ENCODE results near the gene TMEM178B.
"Not testable (repeated sequence)": the region's sequence is repeated elsewhere in the genome, so short reads cannot be mapped to it uniquely, and the experiment has no call there.

Gene TMEM178B

GRCh38 chr7:141356161-141356560, 282.3 kb downstream of the TMEM178B start:
- DNase-seq (ENCODE audit: low spot score), result no peak

DNA sequence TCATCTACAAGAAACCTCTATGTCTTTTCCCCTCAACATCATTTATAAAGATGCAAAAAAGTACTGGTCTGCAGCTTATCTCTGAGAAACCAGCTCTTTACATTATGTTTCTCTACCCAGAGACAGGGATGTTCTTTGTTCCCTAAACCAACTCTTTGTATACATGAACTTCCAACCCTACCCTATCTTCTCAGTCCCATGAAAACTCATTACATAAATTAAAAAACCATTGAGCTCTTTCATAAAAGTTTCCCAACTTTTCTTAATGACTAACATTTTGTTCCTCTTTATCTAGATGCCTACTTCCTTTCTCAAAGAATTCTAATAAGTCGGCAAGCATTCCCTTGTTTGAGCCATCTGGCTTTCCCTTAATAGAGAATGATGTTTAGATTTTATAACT, 284.5 kb downstream of the TMEM178B start:
- DNase-seq (ENCODE audit: low spot score), result no peak

- no peak for DNase-seq (ENCODE audit: low spot score)
Measured at GRCh38 chr7:141359262-141359661, 285.4 kb downstream of the TMEM178B start.

- DNase-seq (ENCODE audit: low spot score), result no peak
Measured at GRCh38 chr7:141359740-141360415, 286.0 kb downstream of the TMEM178B start.

GRCh38 chr7:141360416-141360760, 286.5 kb downstream of the TMEM178B start:
- no peak for DNase-seq (ENCODE audit: low spot score)

- DNase-seq (ENCODE audit: low spot score), result no peak
Measured at GRCh38 chr7:141360803-141361202, 286.9 kb downstream of the TMEM178B start.

DNA sequence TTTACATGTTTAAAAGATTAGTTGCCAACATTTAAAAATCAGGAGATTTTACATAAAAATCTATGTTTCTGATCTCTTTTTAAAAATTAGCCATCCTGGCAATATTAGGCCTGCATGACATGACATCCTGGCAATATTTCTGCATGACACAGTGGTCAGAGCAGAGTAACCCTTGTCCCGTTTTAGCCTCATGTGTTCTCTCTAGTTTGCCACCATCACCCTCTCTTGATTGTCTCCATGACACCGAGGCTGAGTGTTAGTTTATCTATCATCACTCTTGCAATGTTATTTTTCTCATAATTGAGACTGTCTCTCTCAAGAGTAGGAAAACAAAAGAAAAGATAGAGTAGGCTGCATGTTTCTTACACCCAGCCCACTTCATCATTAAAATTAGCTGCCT, 287.6 kb downstream of the TMEM178B start:
- DNase-seq (ENCODE audit: low spot score), result no peak

- no peak for DNase-seq (ENCODE audit: low spot score)
Measured at GRCh38 chr7:141361960-141362359, 288.1 kb downstream of the TMEM178B start.

DNA sequence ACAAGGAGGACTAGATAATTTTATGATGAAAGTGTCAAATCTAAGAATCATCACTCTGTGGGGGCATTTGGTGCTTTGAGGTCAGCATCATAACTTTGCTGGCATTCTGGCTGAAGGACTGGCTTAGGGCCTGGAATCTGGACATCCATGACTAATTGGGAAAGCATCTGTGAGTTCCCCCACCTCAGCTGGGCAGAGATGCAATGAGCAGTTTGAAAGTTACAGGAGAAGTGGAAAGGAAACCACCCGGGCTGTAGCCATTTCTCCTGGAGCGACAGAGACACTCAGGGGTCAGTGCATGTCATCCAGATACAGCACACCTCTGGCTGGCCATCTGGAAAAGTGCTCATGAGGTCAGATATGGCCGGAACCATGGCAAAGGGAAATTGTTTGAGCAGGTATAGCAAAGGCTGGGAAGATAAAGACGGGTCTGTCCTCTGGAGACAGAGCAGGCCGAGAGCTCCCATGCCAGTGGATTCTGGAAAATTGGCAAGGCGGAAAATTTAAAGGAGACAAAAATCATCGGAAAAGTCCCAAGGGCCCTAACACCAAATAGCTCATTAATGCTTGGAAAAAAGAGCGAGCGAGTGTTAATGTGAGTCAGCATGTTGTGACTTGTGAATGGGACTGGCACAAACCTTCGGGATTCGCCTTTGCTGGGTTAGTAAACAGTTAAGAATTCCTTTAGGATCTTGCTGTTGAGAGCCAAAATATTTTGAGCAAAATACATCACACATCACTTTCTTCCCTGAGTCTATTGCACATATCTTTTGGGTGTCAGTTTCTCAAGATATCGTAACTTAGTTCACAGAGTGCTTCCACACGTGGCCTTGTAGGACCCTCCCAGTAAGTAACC, 288.9 kb downstream of the TMEM178B start:
- DNase-seq (ENCODE audit: low spot score), result no peak

- no peak for DNase-seq (ENCODE audit: low spot score)
Measured at GRCh38 chr7:141363748-141364147, 289.9 kb downstream of the TMEM178B start.

DNA sequence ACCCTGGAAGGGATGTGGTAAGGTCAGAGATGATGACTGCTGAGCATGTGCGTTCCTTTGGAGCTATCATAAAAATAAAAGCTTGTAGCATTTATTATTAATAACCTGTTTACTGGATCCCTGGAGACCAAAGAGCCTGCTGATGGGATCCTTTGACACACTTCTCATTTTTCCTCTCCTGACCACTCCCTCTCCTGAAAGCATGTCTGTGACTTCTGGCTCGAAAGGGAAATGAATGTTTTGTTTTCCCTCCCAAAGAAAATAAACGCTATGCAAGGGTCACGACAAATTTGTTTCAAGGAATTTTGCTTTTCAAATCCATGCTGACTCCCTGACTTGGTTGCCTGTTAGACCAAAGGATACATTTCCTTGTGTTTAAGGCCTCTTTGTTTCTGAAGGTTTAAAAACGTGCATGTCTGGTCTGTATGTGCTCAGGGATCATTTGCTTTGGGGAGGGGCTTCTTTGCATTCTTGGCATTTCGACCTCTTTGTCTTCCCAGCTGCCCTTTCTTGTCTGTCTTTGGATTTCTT, 292.3 kb downstream of the TMEM178B start:
- no peak for DNase-seq (ENCODE audit: low spot score)

GRCh38 chr7:141369422-141369821, 295.6 kb downstream of the TMEM178B start:
- no peak for DNase-seq (ENCODE audit: low spot score)

DNA sequence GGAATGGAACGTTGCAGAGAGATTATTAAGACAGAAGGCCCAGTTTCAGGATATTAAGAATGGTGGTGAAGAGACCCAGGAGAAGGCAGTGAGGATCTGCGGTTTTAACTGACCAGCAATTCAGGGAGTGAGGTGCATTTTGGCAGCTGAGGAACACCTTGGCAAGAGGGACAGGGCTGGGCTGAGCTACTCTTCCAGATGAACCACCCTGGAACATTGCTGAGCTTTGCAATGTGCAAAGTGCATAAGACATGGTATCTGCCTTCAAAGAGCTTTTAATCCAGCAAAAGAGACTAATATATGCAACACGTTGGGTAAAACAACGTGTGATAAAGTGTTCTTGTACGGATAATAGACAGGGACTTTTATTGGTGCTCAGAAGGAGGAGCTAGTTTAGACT, 296.3 kb downstream of the TMEM178B start:
- no peak for DNase-seq (ENCODE audit: low spot score)

DNA sequence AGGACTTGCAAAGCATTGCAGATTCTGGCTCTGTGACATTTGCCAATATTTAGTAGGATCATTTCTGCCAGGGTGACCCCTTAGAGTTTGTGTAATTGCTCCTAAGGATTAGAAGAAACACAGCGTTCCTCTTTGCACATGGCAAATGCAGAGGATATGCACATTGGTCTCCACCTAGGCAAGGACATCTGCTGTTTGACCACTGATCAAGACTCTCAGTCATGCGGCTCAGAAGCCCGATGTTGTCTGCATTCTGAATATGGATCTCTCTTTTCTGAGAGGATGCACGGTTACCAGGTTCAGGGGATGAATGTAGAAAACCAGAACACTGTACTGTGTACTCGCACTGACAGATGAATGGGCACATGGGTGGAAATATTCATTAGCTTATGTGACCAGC, 296.8 kb downstream of the TMEM178B start:
- DNase-seq (ENCODE audit: low spot score), result no peak

GRCh38 chr7:141374425-141374824, 300.6 kb downstream of the TMEM178B start:
- no peak for DNase-seq (ENCODE audit: low spot score)

GRCh38 chr7:141375442-141375841, 301.6 kb downstream of the TMEM178B start:
- DNase-seq (ENCODE audit: low spot score), result no peak

DNA sequence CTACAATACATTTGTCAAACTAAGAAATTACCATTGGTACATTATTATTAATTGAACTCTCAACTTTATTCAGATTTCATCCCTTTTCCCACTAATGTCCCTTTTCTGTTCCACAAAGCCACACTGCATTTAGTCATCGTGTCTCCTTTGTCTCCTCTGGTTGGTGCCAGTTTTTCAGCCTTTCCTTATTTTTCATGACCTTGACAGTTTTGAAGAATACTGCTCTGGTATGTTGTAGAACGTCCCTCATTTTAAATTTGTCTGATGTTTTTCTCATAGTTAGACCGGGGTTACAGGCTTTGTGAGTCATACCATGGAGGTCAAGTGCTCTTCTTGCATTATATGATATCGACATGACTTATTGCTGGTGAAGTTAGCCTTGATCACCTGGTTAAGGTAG, 304.0 kb downstream of the TMEM178B start:
- DNase-seq (ENCODE audit: low spot score), result no peak

GRCh38 chr7:141378405-141378804, 304.5 kb downstream of the TMEM178B start:
- DNase-seq (ENCODE audit: low spot score), result no peak

GRCh38 chr7:141381794-141382427, 308.0 kb downstream of the TMEM178B start:
- no peak for DNase-seq (ENCODE audit: low spot score)

DNA sequence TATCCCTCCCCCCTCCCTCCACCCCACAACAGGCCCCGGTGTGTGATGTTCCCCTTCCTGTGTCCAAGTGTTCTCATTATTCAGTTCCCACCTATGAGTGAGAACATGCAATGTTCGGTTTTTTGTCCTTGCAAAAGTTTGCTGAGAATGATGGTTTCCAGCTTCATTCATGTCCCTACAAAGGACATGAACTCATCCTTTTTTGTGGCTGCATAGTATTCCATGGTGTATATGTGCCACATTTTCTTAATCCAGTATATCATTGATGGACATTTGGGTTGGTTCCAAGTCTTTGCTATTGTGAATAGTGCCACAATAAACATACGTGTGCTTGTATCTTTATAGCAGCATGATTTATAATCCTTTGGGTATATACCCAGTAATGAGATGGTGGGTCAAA, 309.5 kb downstream of the TMEM178B start:
- DNase-seq (ENCODE audit: low spot score), result not testable (repeated sequence)

- no peak for DNase-seq (ENCODE audit: low spot score)
Measured at GRCh38 chr7:141386881-141387280, 313.0 kb downstream of the TMEM178B start.

GRCh38 chr7:141387521-141388217, 313.8 kb downstream of the TMEM178B start:
- DNase-seq (ENCODE audit: low spot score), result no peak
